Tibial nerve (tissue), 4 donors: ENCODE data around the gene CEP112. TPM values are rescaled to one million over a fixed set of nuclear protein-coding genes. Genes with fewer than 3 reads are reported as not detected.

ENCODE experiments used
- DNase-seq, 2 donors: peaks; one replicate each; pipeline ENCODE4 v3.0.0-alpha.2; 2019; ENCODE audit warnings: low spot score in 2 of 2
- H3K27ac ChIP-seq, 4 donors: fragments of 200-600 bp; sonication (generic) in 3 of 4; one replicate each; pipeline ENCODE4 v1.5.1; 2017 to 2019; ENCODE audit warnings: mild to moderate bottlenecking in 1 of 4
- H3K27me3 ChIP-seq, 2 donors: fragments of 200-600 bp; sonication (generic) in 1 of 2; one replicate each; pipeline versions ENCODE4 v1.5.1 to v1.6.0; 2017 to 2019
- H3K36me3 ChIP-seq, 3 donors: fragments of 200-600 bp; sonication (generic); one replicate each; pipeline ENCODE4 v1.5.1; 2018 to 2019
- H3K4me1 ChIP-seq, 4 donors: fragments of 200-600 bp; sonication (generic) in 3 of 4; one replicate each; pipeline ENCODE4 v1.5.1; 2017 to 2019
- H3K4me3 ChIP-seq, 4 donors: fragments of 200-600 bp; sonication (generic) in 3 of 4; one replicate each; pipeline ENCODE4 v1.5.1; 2017 to 2019; ENCODE audit warnings: mild to moderate bottlenecking in 1 of 4, moderate library complexity in 1 of 4
- H3K9me3 ChIP-seq, 4 donors: fragments of 200-600 bp; sonication (generic) in 3 of 4; one replicate each; pipeline ENCODE4 v1.5.1; 2017 to 2019
- CTCF ChIP-seq, 5 experiments: fragments of 200-600 bp in 3 of 5; fragments of 450-650 bp in 2 of 5; sonication (generic) in 3 of 5; IDR thresholded peaks; one replicate each; pipeline ENCODE4 v1.5.1; 2016 to 2019; ENCODE audit warnings: antibody characterized with exemption in 5 of 5, mild to moderate bottlenecking in 3 of 5, moderate library complexity in 2 of 5
- EP300 ChIP-seq, 2 donors: sonication (generic); formaldehyde crosslinking; IDR thresholded peaks; one replicate each; pipeline ENCODE4 v1.6.1; 2017; ENCODE audit warnings: antibody characterized with exemption in 2 of 2, mild to moderate bottlenecking in 1 of 2
- POLR2A ChIP-seq, 2 donors: fragments of 450-650 bp; IDR thresholded peaks; one replicate each; pipeline ENCODE4 v1.6.1; 2017; ENCODE audit warnings: antibody characterized with exemption in 2 of 2, mild to moderate bottlenecking in 2 of 2, moderate library complexity in 2 of 2
- WGBS, 2 donors: methylation state at CpG; one replicate each; pipeline ENCODE4 v1.1.5; 2018; 5-methylcytosine and 5-hydroxymethylcytosine counted together
- total RNA-seq, 4 donors: library from RNA; depleted of rRNA; stranded (reverse); fragments of >200 nt; gene quantifications; one replicate each; pipeline ENCODE4 v1.1.0, GENCODE V29; 2016

Gene CEP112
- total RNA-seq, 4 donors from 2014 or later: 26.0 to 46.8 (median 34.2) TPM

GRCh38 chr17:66126231-66126630 lies 65.7 kb downstream of the CEP112 start:
- peaks cover 0 to 5% (median 0%) of the 10 kb centered on the region in 4 donors for H3K9me3 ChIP-seq
- H3K27ac ChIP-seq: no peak overlapping the region
- 95% methylated on average over 5 of the region's 5 CpGs for WGBS, 2 donors
- no peak overlapping the region for H3K4me3 ChIP-seq
- TF ChIP-seq EP300 (IDR thresholded peaks at IDR 0.05) (no peak), POLR2A (IDR thresholded peaks at IDR 0.05) (no peak), CTCF (IDR thresholded peaks at IDR 0.05) (no peak)
- H3K4me1 ChIP-seq: no peaks in the 10 kb centered on the region
- no peak for DNase-seq
- H3K27me3 ChIP-seq: no peaks in the 10 kb centered on the region
- peaks cover 0 to 21% (median 0%) of the 10 kb centered on the region in 3 donors for H3K36me3 ChIP-seq

- Histone ChIP-seq H3K27me3 (no peaks in the 10 kb centered on the region), H3K27ac (no peak overlapping the region), H3K9me3 (peaks cover 0 to 20% (median 2%) of the 10 kb centered on the region in 4 donors), H3K4me3 (no peak overlapping the region), H3K36me3 (peaks cover 0 to 19% (median 0%) of the 10 kb centered on the region in 3 donors), H3K4me1 (no peaks in the 10 kb centered on the region)
- no peak for DNase-seq
- TF ChIP-seq POLR2A (IDR thresholded peaks at IDR 0.05): no peak
- no peak for TF ChIP-seq CTCF (IDR thresholded peaks at IDR 0.05)
- no peak for TF ChIP-seq EP300 (IDR thresholded peaks at IDR 0.05)
- 79 to 82% methylated on average over 1 of the region's 1 CpG for WGBS, 2 donors
Observed at GRCh38 chr17:66123163-66123562, 68.8 kb downstream of the CEP112 start.

GRCh38 chr17:66115246-66115645 lies 76.7 kb downstream of the CEP112 start:
- DNase-seq: no peak
- WGBS, 2 donors: 81 to 83% methylated on average over 2 of the region's 2 CpGs
- Histone ChIP-seq H3K27me3 (no peaks in the 10 kb centered on the region), H3K27ac (no peak overlapping the region), H3K36me3 (peaks cover 0 to 13% (median 0%) of the 10 kb centered on the region in 3 donors), H3K9me3 (peaks cover 0 to 19% (median under 1%) of the 10 kb centered on the region in 4 donors), H3K4me1 (peaks cover 0 to 21% (median 0%) of the 10 kb centered on the region in 4 donors), H3K4me3 (no peak overlapping the region)
- no peak for TF ChIP-seq CTCF (IDR thresholded peaks at IDR 0.05)
- no peak for TF ChIP-seq EP300 (IDR thresholded peaks at IDR 0.05)
- no peak for TF ChIP-seq POLR2A (IDR thresholded peaks at IDR 0.05)

- no peaks in the 10 kb centered on the region for H3K27me3 ChIP-seq
- no peak for TF ChIP-seq CTCF (IDR thresholded peaks at IDR 0.05)
- no peak for TF ChIP-seq EP300 (IDR thresholded peaks at IDR 0.05)
- TF ChIP-seq POLR2A (IDR thresholded peaks at IDR 0.05): no peak
- H3K4me1 ChIP-seq: peaks cover 0 to 21% (median 0%) of the 10 kb centered on the region in 4 donors
- peaks cover 0 to 13% (median 0%) of the 10 kb centered on the region in 4 donors for H3K9me3 ChIP-seq
- WGBS, 2 donors: 92 to 95% methylated on average over 2 of the region's 2 CpGs
- DNase-seq: no peak
- H3K27ac ChIP-seq: no peak overlapping the region
- H3K36me3 ChIP-seq: peaks cover 0 to 13% (median 0%) of the 10 kb centered on the region in 3 donors
- H3K4me3 ChIP-seq: no peak overlapping the region
Observed at GRCh38 chr17:66114609-66115008, 77.3 kb downstream of the CEP112 start.

- peaks cover 0 to 37% (median 0%) of the 10 kb centered on the region in 3 donors for H3K36me3 ChIP-seq
- H3K27ac ChIP-seq: no peak overlapping the region
- no peak for DNase-seq
- H3K27me3 ChIP-seq: no peaks in the 10 kb centered on the region
- TF ChIP-seq POLR2A (IDR thresholded peaks at IDR 0.05) (no peak), CTCF (IDR thresholded peaks at IDR 0.05) (no peak), EP300 (IDR thresholded peaks at IDR 0.05) (no peak)
- H3K4me3 ChIP-seq: no peak overlapping the region
- peaks cover 0 to 18% (median 4%) of the 10 kb centered on the region in 4 donors for H3K9me3 ChIP-seq
- H3K4me1 ChIP-seq: no peaks in the 10 kb centered on the region
Observed at GRCh38 chr17:66107731-66108130, 84.2 kb downstream of the CEP112 start.
